Stimulated activated CD8-positive, alpha-beta memory T cell treated with anti-CD3 and anti-CD28 coated beads, Interleukin-7, amount 100 ng/mL, for 24 hours (primary cell): Measurements from ENCODE around the gene ANO3.
"Not testable (repeated sequence)": the region's sequence is repeated elsewhere in the genome, so short reads cannot be mapped to it uniquely, and the experiment has no call there.

Source experiments
- DNase-seq: peaks from one replicate; pipeline ENCODE4 v3.0.0-alpha.2; 2020; ENCODE audit warnings: low read depth

The ANO3 gene

GRCh38 chr11:26331911-26332571, at the start of gene ANO3:
TSS of gene ANO3 (plus strand) at chr11:26332130. CDS start at chr11:26332276, 146 bp downstream.
- no peak for DNase-seq

GRCh38 chr11:26283852-26284408, 48.0 kb upstream of the ANO3 start:
- DNase-seq = no peak

GRCh38 chr11:26285608-26286007, 46.3 kb upstream of the ANO3 start:
- DNase-seq = no peak

- no peak for DNase-seq
Observed at GRCh38 chr11:26286472-26287066, 45.4 kb upstream of the ANO3 start.

- DNase-seq = no peak
Observed at GRCh38 chr11:26287067-26287518, 44.8 kb upstream of the ANO3 start.

- no peak for DNase-seq
Observed at GRCh38 chr11:26297189-26297975, 34.5 kb upstream of the ANO3 start.

GRCh38 chr11:26316372-26316771, 15.6 kb upstream of the ANO3 start:
- not testable (repeated sequence) for DNase-seq

- DNase-seq = no peak
Observed at GRCh38 chr11:26319906-26320305, 12.0 kb upstream of the ANO3 start.

GRCh38 chr11:26321516-26321915, 10.4 kb upstream of the ANO3 start:
- no peak for DNase-seq

GRCh38 chr11:26322335-26323067, 9.4 kb upstream of the ANO3 start:
- no peak for DNase-seq

GRCh38 chr11:26323837-26324236, 8.1 kb upstream of the ANO3 start:
- DNase-seq = no peak

- DNase-seq = no peak
Observed at GRCh38 chr11:26324270-26324669, 7.7 kb upstream of the ANO3 start.

GRCh38 chr11:26326793-26327400, 5.0 kb upstream of the ANO3 start:
- DNase-seq = no peak

- no peak for DNase-seq
Observed at GRCh38 chr11:26329206-26329605, 2.7 kb upstream of the ANO3 start.

GRCh38 chr11:26330262-26330661, 1.7 kb upstream of the ANO3 start:
- DNase-seq = no peak

GRCh38 chr11:26332572-26332915, 614 bp downstream of the ANO3 start:
- DNase-seq = no peak

- DNase-seq = no peak
Observed at GRCh38 chr11:26333906-26334305, 2.0 kb downstream of the ANO3 start.

- DNase-seq = no peak
Observed at GRCh38 chr11:26335903-26336302, 4.0 kb downstream of the ANO3 start.

- DNase-seq = no peak
Observed at GRCh38 chr11:26344647-26345046, 12.7 kb downstream of the ANO3 start.

GRCh38 chr11:26348776-26349175, 16.8 kb downstream of the ANO3 start:
- no peak for DNase-seq

GRCh38 chr11:26350002-26350401, 18.1 kb downstream of the ANO3 start:
- DNase-seq = no peak

- DNase-seq = no peak
Observed at GRCh38 chr11:26353010-26353409, 21.1 kb downstream of the ANO3 start.
